ENCODE measurements around the gene CARS2.

- TF ChIP-seq ZNF8 (CRISPR knock-in tag; IDR thresholded peaks at IDR 0.05) (no peak), ISL1 (CRISPR knock-in tag; IDR thresholded peaks at IDR 0.05) (no peak), PPARA (CRISPR knock-in tag; IDR thresholded peaks at IDR 0.05; ENCODE audit: borderline replicate concordance) (no peak), TCF4 (CRISPR knock-in tag; IDR thresholded peaks at IDR 0.05; ENCODE audit: borderline replicate concordance) (no peak)
Observed at GRCh38 chr13:110592665-110593064, 113.3 kb downstream of the CARS2 start.
